ENCODE results near the gene TMEM132C.

GRCh38 chr12:128573907-128574306, 306.9 kb downstream of the TMEM132C start:
- TF ChIP-seq CTCF (IDR thresholded peaks at IDR 0.05; ENCODE audit: low read length) (no peak), EZH2phosphoT487 (IDR thresholded peaks at IDR 0.05; ENCODE audit: low read length) (no peak)

All from MM.1S (cell line).